Kidney (tissue), 14 donors: ENCODE results near the gene BPIFA3. TPM values are rescaled to one million over a fixed set of nuclear protein-coding genes. Genes with fewer than 3 reads are reported as not detected.

Experiments
- DNase-seq, 5 donors: peaks; one replicate each; pipeline ENCODE4 v3.0.0-alpha.2; 2013 to 2020
- FAIRE-seq: peaks from 2 replicates; lab custom pipeline; 2012; peaks lifted over from hg19 to GRCh38; lab: Jason Lieb, UNC
- H3K27ac ChIP-seq, 2 donors: one replicate each; pipeline ENCODE4 v1.7.0; 2013; ENCODE audit warnings: low read depth in 2 of 2, low read length in 2 of 2, inconsistent platforms in 1 of 2
- H3K27me3 ChIP-seq: one replicate; pipeline ENCODE4 v1.7.1; 2013; ENCODE audit warnings: low read length, inconsistent platforms; ENCODE audit not compliant: control insufficient read depth, insufficient read depth
- H3K36me3 ChIP-seq, 3 donors: one replicate each; pipeline versions ENCODE4 v1.7.0 to v1.7.1; 2013; ENCODE audit warnings: low read length in 3 of 3, control low read depth in 1 of 3, inconsistent platforms in 1 of 3; ENCODE audit not compliant: insufficient read depth in 3 of 3, control insufficient read depth in 2 of 3
- H3K4me1 ChIP-seq, 3 donors: one replicate each; pipeline versions ENCODE4 v1.7.0 to v1.7.1; 2013; ENCODE audit warnings: low read length in 3 of 3, inconsistent platforms in 1 of 3, low read depth in 1 of 3; ENCODE audit not compliant: control insufficient read depth in 2 of 3, insufficient read depth in 2 of 3
- H3K4me3 ChIP-seq, 3 donors: one replicate each; pipeline versions ENCODE4 v1.7.0 to v1.8.1; 2013; ENCODE audit warnings: low read length in 3 of 3, control low read depth in 1 of 3, inconsistent platforms in 1 of 3
- H3K9ac ChIP-seq, 3 donors: one replicate each; pipeline versions ENCODE4 v1.7.0 to v1.7.1; 2013; ENCODE audit warnings: low read length in 3 of 3, control low read depth in 1 of 3, inconsistent platforms in 1 of 3
- H3K9me3 ChIP-seq, 3 donors: one replicate each; pipeline versions ENCODE4 v1.7.0 to v1.7.1; 2013; ENCODE audit warnings: low read length in 3 of 3, control low read depth in 1 of 3, inconsistent platforms in 1 of 3; ENCODE audit not compliant: control insufficient read depth in 2 of 3, insufficient read depth in 1 of 3
- intact Hi-C: fragments of 100-400 bp; cut with DNase I; formaldehyde crosslinking; loops from one replicate; pipeline ENCODE4 v1.11.1; 2022
- polyA plus RNA-seq: library from polyadenylated mRNA; stranded (reverse); fragments of 350-450 nt; fragmentation: Illumina TruSeq; extraction: RNeasy Lipid Tissue Mini Kit (QIAGEN cat#74804); gene quantifications from one replicate; pipeline ENCODE4 v1.2.3, GENCODE V29; 2014; ENCODE audit warnings: low read depth, low replicate concordance; ENCODE audit not compliant: insufficient read depth
- total RNA-seq: library from RNA; stranded (reverse); fragmentation: NEBNext Ultra II Directional; extraction: Animal tissue kit (Norgen Biotek cat#: 25700); gene quantifications from one replicate; pipeline ENCODE4 v1.2.1, GENCODE V29; 2021
- TF ChIP-seq, protein P1 (sequence below): IDR thresholded peaks from 3 replicates; pipeline ENCODE4 v1.5.1; 2012; ENCODE audit warnings: mild to moderate bottlenecking, moderate library complexity, borderline replicate concordance; ENCODE audit not compliant: insufficient read depth; ENCODE audit errors: extremely low read depth
- donor health status: control.
- donor health status: control.
- donor health status: control.
- donor health status: control.
- donor health status: control.
- donor health status: DM: yes; HTN: yes; CAD: no.
- donor health status: Normal renal cell carcinoma (clear cell type).

The BPIFA3 gene
- total and polyA plus RNA-seq, 2 donors from 2014 or later, result not detected

DNA sequence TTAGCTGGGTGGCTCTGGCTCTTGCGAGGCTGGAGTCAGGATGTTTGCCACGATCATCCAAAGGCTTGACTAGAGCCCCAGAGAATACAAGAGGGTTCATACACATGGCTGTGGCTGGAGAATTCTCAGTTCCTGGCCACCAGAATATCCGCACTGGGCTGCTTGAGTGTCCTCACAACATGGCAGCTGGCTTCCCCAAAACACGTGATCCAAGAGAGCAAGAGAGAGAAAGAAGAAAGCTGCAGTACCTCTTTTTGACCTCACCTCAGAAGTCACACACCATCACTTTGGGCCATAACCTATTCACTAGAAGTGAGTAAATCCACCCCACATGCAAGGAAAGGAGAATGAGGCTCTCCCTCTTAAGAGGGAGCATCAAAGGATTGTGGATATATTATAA lies 44.3 kb downstream of the BPIFA3 start:
- TF ChIP-seq, protein P1, sequence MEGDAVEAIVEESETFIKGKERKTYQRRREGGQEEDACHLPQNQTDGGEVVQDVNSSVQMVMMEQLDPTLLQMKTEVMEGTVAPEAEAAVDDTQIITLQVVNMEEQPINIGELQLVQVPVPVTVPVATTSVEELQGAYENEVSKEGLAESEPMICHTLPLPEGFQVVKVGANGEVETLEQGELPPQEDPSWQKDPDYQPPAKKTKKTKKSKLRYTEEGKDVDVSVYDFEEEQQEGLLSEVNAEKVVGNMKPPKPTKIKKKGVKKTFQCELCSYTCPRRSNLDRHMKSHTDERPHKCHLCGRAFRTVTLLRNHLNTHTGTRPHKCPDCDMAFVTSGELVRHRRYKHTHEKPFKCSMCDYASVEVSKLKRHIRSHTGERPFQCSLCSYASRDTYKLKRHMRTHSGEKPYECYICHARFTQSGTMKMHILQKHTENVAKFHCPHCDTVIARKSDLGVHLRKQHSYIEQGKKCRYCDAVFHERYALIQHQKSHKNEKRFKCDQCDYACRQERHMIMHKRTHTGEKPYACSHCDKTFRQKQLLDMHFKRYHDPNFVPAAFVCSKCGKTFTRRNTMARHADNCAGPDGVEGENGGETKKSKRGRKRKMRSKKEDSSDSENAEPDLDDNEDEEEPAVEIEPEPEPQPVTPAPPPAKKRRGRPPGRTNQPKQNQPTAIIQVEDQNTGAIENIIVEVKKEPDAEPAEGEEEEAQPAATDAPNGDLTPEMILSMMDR, result no peak
- FAIRE-seq, result no peak
- Histone ChIP-seq H3K4me3 (no peak overlapping the region), H3K9ac (no peak overlapping the region), H3K9me3 (no peaks in the 10 kb centered on the region), H3K27me3 (no peaks in the 10 kb centered on the region), H3K36me3 (no peaks in the 10 kb centered on the region), H3K27ac (no peak overlapping the region), H3K4me1 (no peaks in the 10 kb centered on the region)
- intact Hi-C loops, result no loop called here
- no peak for DNase-seq

- no peaks in the 10 kb centered on the region for H3K27me3 ChIP-seq
- intact Hi-C loops, result no loop called here
- DNase-seq (peak in 4 of 5 donors; percentile 40 to 77 (median 61)), FAIRE-seq (no peak)
- no peak overlapping the region for H3K9ac ChIP-seq
- no peaks in the 10 kb centered on the region for H3K36me3 ChIP-seq
- H3K4me1 ChIP-seq, result no peaks in the 10 kb centered on the region
- H3K27ac ChIP-seq, result no peak overlapping the region
- TF ChIP-seq, protein P1, result peak; percentile 71
- H3K9me3 ChIP-seq, result no peaks in the 10 kb centered on the region
- H3K4me3 ChIP-seq, result no peak overlapping the region
These were observed 45.5 kb downstream of the BPIFA3 start for GRCh38 chr20:33262658-33263065.

DNA sequence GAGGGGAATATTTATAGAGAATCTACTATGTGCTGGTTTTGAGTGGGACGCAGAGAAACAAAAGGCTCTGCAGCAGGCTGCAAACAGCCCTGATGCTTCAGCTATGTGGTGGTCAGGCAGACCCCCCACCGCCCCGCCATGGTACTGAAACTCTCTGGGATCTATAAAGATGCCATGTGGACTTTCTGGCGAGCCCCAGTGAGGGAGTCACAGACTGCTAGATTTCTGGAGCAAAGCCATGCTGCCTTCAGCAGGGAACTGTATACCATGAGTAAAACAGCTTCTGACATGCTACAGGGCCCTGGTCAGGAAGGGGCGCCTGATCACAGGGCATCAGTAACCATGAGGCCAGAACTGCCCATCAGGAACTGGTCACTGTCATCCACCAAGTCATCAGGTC lies 46.6 kb downstream of the BPIFA3 start:
- Histone ChIP-seq H3K27ac (no peak overlapping the region), H3K36me3 (no peaks in the 10 kb centered on the region), H3K9me3 (no peaks in the 10 kb centered on the region), H3K27me3 (no peaks in the 10 kb centered on the region), H3K4me1 (no peaks in the 10 kb centered on the region), H3K9ac (no peak overlapping the region), H3K4me3 (no peak overlapping the region)
- FAIRE-seq (no peak), DNase-seq (no peak)
- intact Hi-C loops, result no loop called here
- TF ChIP-seq, protein P1, result no peak

GRCh38 chr20:33267701-33268100 lies 50.5 kb downstream of the BPIFA3 start:
- Histone ChIP-seq H3K27me3 (no peaks in the 10 kb centered on the region), H3K9me3 (no peaks in the 10 kb centered on the region), H3K27ac (no peak overlapping the region), H3K9ac (no peak overlapping the region), H3K4me3 (no peak overlapping the region), H3K36me3 (no peaks in the 10 kb centered on the region), H3K4me1 (no peaks in the 10 kb centered on the region)
- intact Hi-C loops, result no loop called here
- TF ChIP-seq, protein P1, result no peak
- FAIRE-seq (no peak), DNase-seq (no peak)
